DOHH2 (cell line): ENCODE data around the gene EIF3F.

Experiments used
- H3F3A ChIP-seq: fragments of 200-600 bp; sonication (generic), shearing (Covaris generic); 2 replicates; pipeline ENCODE4 v1.6.0; 2016; ENCODE audit warnings: antibody characterized with exemption, mild to moderate bottlenecking; ENCODE audit not compliant: control insufficient read depth, insufficient read depth
- H3K27ac ChIP-seq: fragments of 200-600 bp; sonication (generic); 2 replicates; pipeline ENCODE4 v1.5.1; 2014; ENCODE audit warnings: low read depth, mild to moderate bottlenecking, low read length, moderate library complexity
- H3K27me3 ChIP-seq: fragments of 200-600 bp; sonication (generic); 2 replicates; pipeline ENCODE4 v1.6.1; 2014; ENCODE audit warnings: mild to moderate bottlenecking, low read length, mixed read lengths; ENCODE audit not compliant: control insufficient read depth
- H3K36me3 ChIP-seq: fragments of 200-600 bp; sonication (generic); 2 replicates; pipeline ENCODE4 v1.6.1; 2014; ENCODE audit warnings: mild to moderate bottlenecking, low read length, moderate library complexity, mixed read lengths; ENCODE audit not compliant: control insufficient read depth
- H3K4me1 ChIP-seq: fragments of 200-600 bp; sonication (generic); 2 replicates; pipeline ENCODE4 v1.6.1; 2014; ENCODE audit warnings: mild to moderate bottlenecking, low read length, mixed read lengths; ENCODE audit not compliant: control insufficient read depth
- H3K4me2 ChIP-seq: fragments of 200-600 bp; sonication (generic); 2 replicates; pipeline ENCODE4 v1.6.0; 2014; ENCODE audit warnings: mild to moderate bottlenecking, low read length, moderate library complexity
- H3K4me3 ChIP-seq: fragments of 200-600 bp; sonication (generic); 2 replicates; pipeline ENCODE4 v1.5.1; 2014; ENCODE audit warnings: mild to moderate bottlenecking, low read length, mixed read lengths
- H3K79me2 ChIP-seq: fragments of 200-600 bp; sonication (generic); 2 replicates; pipeline ENCODE4 v1.6.1; 2014; ENCODE audit warnings: mild to moderate bottlenecking, low read length, mixed read lengths; ENCODE audit not compliant: control insufficient read depth
- H3K9me2 ChIP-seq: fragments of 200-600 bp; sonication (generic); replicated peaks from 2 replicates; pipeline ENCODE4 v1.6.1; 2014; ENCODE audit warnings: mild to moderate bottlenecking, low read length, mixed read lengths; ENCODE audit not compliant: control insufficient read depth
- H3K9me3 ChIP-seq: fragments of 200-600 bp; sonication (generic); 2 replicates; pipeline ENCODE4 v1.6.1; 2014; ENCODE audit warnings: antibody characterized with exemption, low read length, mixed read lengths; ENCODE audit not compliant: control insufficient read depth, insufficient read depth
- H4K20me1 ChIP-seq: fragments of 200-600 bp; sonication (generic); 2 replicates; pipeline ENCODE4 v1.6.0; 2014; ENCODE audit warnings: low read depth, mild to moderate bottlenecking, antibody characterized with exemption, low read length, moderate library complexity; ENCODE audit not compliant: control insufficient read depth, insufficient read depth
- EZH2phosphoT487 ChIP-seq: fragments of 200-600 bp; sonication (generic); IDR thresholded peaks from 2 replicates; pipeline ENCODE4 v1.6.1; 2017; ENCODE audit warnings: borderline replicate concordance, mild to moderate bottlenecking, antibody characterized with exemption, low read length, moderate library complexity, mixed read lengths
- TF ChIP-seq, protein P1 (sequence below): fragments of 200-600 bp; sonication (generic); IDR thresholded peaks from one replicate; pipeline ENCODE4 v1.5.1; 2014; ENCODE audit warnings: antibody characterized with exemption, mild to moderate bottlenecking, low read depth, low read length; ENCODE audit not compliant: poor library complexity, severe bottlenecking

Gene EIF3F

GRCh38 chr11:8002676-8003075 is 15.5 kb downstream of the EIF3F start:
- H3K9me3 ChIP-seq = no peaks in the 10 kb centered on the region
- H3K9me2 ChIP-seq = no peaks in the 10 kb centered on the region
- H3K4me3 ChIP-seq = no peak overlapping the region
- TF ChIP-seq EZH2phosphoT487 = no peak
- TF ChIP-seq, protein P1, sequence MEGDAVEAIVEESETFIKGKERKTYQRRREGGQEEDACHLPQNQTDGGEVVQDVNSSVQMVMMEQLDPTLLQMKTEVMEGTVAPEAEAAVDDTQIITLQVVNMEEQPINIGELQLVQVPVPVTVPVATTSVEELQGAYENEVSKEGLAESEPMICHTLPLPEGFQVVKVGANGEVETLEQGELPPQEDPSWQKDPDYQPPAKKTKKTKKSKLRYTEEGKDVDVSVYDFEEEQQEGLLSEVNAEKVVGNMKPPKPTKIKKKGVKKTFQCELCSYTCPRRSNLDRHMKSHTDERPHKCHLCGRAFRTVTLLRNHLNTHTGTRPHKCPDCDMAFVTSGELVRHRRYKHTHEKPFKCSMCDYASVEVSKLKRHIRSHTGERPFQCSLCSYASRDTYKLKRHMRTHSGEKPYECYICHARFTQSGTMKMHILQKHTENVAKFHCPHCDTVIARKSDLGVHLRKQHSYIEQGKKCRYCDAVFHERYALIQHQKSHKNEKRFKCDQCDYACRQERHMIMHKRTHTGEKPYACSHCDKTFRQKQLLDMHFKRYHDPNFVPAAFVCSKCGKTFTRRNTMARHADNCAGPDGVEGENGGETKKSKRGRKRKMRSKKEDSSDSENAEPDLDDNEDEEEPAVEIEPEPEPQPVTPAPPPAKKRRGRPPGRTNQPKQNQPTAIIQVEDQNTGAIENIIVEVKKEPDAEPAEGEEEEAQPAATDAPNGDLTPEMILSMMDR = no peak
- no peaks in the 10 kb centered on the region for H4K20me1 ChIP-seq
- no peaks in the 10 kb centered on the region for H3K4me1 ChIP-seq
- no peaks in the 10 kb centered on the region for H3K79me2 ChIP-seq
- H3K27ac ChIP-seq = no peak overlapping the region
- H3F3A ChIP-seq = peaks cover 17% of the 10 kb centered on the region; the same call in 1 of the 2 replicates
- H3K36me3 ChIP-seq = peaks cover 24% of the 10 kb centered on the region
- no peak overlapping the region for H3K4me2 ChIP-seq
- H3K27me3 ChIP-seq = no peaks in the 10 kb centered on the region

DNA sequence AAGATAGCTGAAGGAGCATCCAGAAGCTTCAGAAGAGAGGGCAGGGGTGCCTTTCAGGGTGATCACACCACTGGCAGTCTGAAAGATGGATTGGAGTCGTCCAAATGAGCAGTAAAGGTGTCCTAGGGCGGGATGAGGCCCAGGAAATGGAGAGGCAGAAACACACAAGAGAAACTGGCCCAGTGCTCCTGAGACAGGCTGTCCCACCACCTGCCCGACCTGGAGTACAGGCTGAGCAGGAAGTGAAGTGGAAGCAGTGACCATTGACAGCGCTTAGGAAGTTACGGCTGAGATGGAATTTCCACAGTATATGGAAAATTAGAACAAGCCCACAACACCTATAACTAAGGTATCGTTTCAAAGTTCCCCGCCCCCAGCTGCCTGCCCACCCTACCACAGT is 16.1 kb downstream of the EIF3F start:
- Histone ChIP-seq H4K20me1 (no peaks in the 10 kb centered on the region), H3K27ac (no peak overlapping the region), H3K9me3 (no peaks in the 10 kb centered on the region), H3K79me2 (no peaks in the 10 kb centered on the region), H3K4me3 (no peak overlapping the region), H3K36me3 (peaks cover 19% of the 10 kb centered on the region), H3K4me2 (no peak overlapping the region), H3K4me1 (no peaks in the 10 kb centered on the region), H3K9me2 (no peaks in the 10 kb centered on the region), H3K27me3 (no peaks in the 10 kb centered on the region), H3F3A (peaks cover 17% of the 10 kb centered on the region; the same call in 1 of the 2 replicates)
- TF ChIP-seq, protein P1 = no peak
- no peak for TF ChIP-seq EZH2phosphoT487

DNA sequence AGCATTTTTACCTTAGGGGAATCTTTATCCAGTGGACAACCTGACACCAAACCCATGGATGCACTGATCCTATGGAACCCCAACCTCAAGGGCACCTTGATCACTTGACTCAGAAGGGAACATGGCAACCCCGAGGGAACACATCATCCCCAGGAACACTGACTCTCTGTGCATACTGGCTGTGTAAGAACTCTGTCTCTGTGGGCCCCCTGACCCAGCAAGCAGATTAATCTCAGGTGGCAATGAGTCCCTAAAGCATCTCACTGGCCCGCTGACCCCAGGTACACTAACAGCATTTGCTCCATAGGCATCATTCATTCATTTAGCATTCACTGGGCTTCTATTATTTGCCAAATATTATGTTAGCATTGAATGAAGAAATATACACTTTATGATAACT is 16.9 kb downstream of the EIF3F start:
- H3K27me3 ChIP-seq = no peaks in the 10 kb centered on the region
- no peaks in the 10 kb centered on the region for H3K9me3 ChIP-seq
- no peaks in the 10 kb centered on the region for H3K4me1 ChIP-seq
- no peaks in the 10 kb centered on the region for H4K20me1 ChIP-seq
- peaks cover 17% of the 10 kb centered on the region; the same call in 1 of the 2 replicates for H3F3A ChIP-seq
- no peak overlapping the region for H3K4me3 ChIP-seq
- H3K27ac ChIP-seq = no peak overlapping the region
- no peaks in the 10 kb centered on the region for H3K9me2 ChIP-seq
- H3K79me2 ChIP-seq = no peaks in the 10 kb centered on the region
- no peak for TF ChIP-seq EZH2phosphoT487
- TF ChIP-seq, protein P1 = no peak
- no peak overlapping the region for H3K4me2 ChIP-seq
- peaks cover 11% of the 10 kb centered on the region for H3K36me3 ChIP-seq

DNA sequence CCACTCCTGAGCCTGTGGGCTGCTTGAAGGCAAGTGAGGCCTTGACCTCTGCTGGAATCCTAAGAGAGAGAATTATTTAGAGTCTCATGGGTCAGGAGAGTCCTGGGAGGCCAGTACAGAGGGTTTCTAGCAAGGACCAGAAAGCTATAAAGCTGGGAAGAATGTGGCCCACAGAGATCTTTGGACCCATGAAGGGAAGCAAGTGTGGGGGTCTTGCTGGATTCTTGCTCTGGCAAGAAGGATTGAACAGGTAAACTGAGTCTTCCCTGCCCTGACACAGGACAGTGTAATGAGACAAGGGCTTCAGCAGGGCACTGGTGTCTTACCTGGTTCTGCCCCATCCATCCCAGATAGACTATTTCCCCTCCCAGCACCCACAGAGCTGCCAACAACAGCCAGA is 18.4 kb downstream of the EIF3F start:
- Histone ChIP-seq H3K4me1 (no peaks in the 10 kb centered on the region), H3K79me2 (no peaks in the 10 kb centered on the region), H3K4me3 (no peak overlapping the region), H3K27ac (no peak overlapping the region), H3K9me2 (no peaks in the 10 kb centered on the region), H3F3A (peaks cover 8% of the 10 kb centered on the region; the same call in 1 of the 2 replicates), H3K4me2 (no peak overlapping the region), H4K20me1 (no peaks in the 10 kb centered on the region), H3K36me3 (no peaks in the 10 kb centered on the region), H3K27me3 (no peaks in the 10 kb centered on the region), H3K9me3 (no peaks in the 10 kb centered on the region)
- TF ChIP-seq, protein P1 = no peak
- TF ChIP-seq EZH2phosphoT487 = no peak
